Vagina (tissue), 2 donors: ENCODE data around the gene CTH.

ENCODE experiments used
- POLR2A ChIP-seq, 2 donors: fragments of 450-650 bp; IDR thresholded peaks; one replicate each; pipeline ENCODE4 v1.6.1; 2017; ENCODE audit warnings: antibody characterized with exemption in 2 of 2, mild to moderate bottlenecking in 2 of 2, moderate library complexity in 2 of 2
- POLR2AphosphoS5 ChIP-seq, 2 donors: sonication (generic); formaldehyde crosslinking; IDR thresholded peaks; one replicate each; pipeline ENCODE4 v1.9.0; 2017; ENCODE audit warnings: antibody characterized with exemption in 2 of 2, mild to moderate bottlenecking in 2 of 2, low read depth in 1 of 2; ENCODE audit not compliant: insufficient read depth in 1 of 2

DNA sequence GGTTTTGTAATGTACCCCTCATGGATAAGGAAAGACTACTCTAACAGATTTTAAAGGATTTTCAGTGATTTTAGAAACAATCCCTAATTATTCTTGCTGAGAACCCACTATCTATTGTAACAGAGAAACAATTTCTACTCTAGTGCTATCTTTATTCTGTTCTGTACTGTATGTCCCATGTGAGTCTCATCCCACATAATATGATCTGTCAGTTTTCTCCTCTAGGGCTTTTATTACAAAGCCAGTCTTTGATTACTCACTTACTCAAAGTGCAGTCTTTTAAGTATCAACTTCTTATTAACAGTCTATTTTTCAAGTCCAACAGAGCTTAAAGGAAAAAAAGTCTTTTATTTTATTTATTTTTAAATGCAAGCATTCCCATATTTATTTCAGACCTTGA, 54.8 kb downstream of the CTH start:
- no peak for TF ChIP-seq POLR2A (IDR thresholded peaks at IDR 0.05)
- no peak for TF ChIP-seq POLR2AphosphoS5 (IDR thresholded peaks at IDR 0.05; ENCODE audit: insufficient read depth in 1 of 2, low read depth in 1 of 2)
